Mesenteric fat pad (tissue), 1 donor: ENCODE data around the gene PC. TPM values are rescaled to one million over a fixed set of nuclear protein-coding genes. Genes with fewer than 3 reads are reported as not detected.
"Not testable (repeated sequence)": the region's sequence is repeated elsewhere in the genome, so short reads cannot be mapped to it uniquely, and the experiment has no call there.

Experiments used
- DNase-seq: peaks from one replicate; pipeline ENCODE4 v3.0.0-alpha.2; 2020; ENCODE audit warnings: low spot score
- long read RNA-seq: library from polyadenylated mRNA; unstranded; transcript quantifications from one replicate; pipeline ENCODE4 v2.0.0, GENCODE V29; 2020
- total RNA-seq: library from RNA; stranded (reverse); fragmentation: NEBNext Ultra II Directional; extraction: Animal tissue kit (Norgen Biotek cat#: 25700); gene quantifications from one replicate; pipeline ENCODE4 v1.2.1, GENCODE V29; 2021
- donor health status: DM: yes; HTN: yes; CAD: no.

Gene PC, protein sequence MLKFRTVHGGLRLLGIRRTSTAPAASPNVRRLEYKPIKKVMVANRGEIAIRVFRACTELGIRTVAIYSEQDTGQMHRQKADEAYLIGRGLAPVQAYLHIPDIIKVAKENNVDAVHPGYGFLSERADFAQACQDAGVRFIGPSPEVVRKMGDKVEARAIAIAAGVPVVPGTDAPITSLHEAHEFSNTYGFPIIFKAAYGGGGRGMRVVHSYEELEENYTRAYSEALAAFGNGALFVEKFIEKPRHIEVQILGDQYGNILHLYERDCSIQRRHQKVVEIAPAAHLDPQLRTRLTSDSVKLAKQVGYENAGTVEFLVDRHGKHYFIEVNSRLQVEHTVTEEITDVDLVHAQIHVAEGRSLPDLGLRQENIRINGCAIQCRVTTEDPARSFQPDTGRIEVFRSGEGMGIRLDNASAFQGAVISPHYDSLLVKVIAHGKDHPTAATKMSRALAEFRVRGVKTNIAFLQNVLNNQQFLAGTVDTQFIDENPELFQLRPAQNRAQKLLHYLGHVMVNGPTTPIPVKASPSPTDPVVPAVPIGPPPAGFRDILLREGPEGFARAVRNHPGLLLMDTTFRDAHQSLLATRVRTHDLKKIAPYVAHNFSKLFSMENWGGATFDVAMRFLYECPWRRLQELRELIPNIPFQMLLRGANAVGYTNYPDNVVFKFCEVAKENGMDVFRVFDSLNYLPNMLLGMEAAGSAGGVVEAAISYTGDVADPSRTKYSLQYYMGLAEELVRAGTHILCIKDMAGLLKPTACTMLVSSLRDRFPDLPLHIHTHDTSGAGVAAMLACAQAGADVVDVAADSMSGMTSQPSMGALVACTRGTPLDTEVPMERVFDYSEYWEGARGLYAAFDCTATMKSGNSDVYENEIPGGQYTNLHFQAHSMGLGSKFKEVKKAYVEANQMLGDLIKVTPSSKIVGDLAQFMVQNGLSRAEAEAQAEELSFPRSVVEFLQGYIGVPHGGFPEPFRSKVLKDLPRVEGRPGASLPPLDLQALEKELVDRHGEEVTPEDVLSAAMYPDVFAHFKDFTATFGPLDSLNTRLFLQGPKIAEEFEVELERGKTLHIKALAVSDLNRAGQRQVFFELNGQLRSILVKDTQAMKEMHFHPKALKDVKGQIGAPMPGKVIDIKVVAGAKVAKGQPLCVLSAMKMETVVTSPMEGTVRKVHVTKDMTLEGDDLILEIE
- 220 TPM for total RNA-seq
- long read RNA-seq, full-length matches to known transcripts: 47 of 161 reads
- long read RNA-seq, partial matches to known transcripts: 91 of 161 reads
- long read RNA-seq, other reads (novel, unspliced or antisense): 23 of 161 reads

DNA sequence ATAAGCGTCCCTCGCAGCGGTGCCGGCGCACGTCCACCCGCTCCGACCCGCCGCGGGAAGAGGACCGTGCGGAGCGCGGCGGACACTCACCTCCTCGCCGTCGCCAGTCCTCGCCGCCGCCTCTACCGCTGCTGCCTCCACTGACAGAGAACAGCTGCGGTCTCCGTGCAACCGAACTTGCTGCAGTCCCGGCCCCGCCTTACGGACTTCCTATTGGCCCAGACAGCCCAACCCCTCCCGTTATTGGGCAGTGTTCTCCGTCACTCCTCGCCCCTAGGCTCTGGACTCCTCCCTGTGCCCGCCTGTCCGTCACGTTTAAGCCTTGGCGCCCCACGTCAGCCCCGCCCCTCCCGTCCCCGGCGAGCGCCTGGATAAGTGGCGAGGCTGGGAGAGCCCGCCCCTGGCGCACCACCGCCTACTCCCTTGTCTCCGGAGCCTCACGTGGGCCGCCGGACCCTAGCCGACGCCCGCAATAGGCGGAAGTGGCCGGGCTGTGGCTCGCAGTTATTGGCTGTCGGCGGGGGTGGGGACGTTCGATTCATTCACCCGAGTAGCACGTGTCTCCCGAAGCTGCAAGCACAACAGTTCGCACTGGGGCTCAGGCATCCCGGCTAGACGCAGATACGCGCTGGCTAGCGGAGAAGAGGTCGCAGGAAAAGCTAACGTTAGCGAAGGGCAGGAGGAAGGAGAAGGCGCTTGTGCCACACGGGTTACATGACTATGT, at the start of gene PC:
Gene PC, minus strand, starts transcription at position 152 of the 724 bp plus-strand sequence. CDS start 86,224 bp downstream, outside the sequence.
- DNase-seq: peak; percentile 99

DNA sequence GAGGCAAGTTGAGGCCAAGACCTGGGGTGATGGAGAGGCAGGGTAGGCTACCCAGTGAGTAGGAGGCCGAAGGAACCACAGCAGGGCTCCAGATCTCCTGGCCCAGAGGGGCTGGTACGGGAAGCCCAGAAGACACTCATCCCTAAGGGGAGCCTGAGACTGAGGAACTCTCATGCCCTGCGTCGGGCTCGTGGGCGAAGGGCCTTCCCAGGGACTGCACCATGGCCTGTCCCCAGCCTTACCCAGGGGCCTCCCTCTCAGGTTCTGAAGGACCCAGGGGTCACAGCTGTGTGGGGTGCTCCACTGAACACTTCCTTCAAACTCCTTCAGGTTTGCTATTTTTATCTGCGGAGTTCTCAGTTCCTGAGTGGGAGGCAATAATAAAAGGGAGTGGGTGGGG, 48.9 kb upstream of the PC start:
- DNase-seq: no peak

DNA sequence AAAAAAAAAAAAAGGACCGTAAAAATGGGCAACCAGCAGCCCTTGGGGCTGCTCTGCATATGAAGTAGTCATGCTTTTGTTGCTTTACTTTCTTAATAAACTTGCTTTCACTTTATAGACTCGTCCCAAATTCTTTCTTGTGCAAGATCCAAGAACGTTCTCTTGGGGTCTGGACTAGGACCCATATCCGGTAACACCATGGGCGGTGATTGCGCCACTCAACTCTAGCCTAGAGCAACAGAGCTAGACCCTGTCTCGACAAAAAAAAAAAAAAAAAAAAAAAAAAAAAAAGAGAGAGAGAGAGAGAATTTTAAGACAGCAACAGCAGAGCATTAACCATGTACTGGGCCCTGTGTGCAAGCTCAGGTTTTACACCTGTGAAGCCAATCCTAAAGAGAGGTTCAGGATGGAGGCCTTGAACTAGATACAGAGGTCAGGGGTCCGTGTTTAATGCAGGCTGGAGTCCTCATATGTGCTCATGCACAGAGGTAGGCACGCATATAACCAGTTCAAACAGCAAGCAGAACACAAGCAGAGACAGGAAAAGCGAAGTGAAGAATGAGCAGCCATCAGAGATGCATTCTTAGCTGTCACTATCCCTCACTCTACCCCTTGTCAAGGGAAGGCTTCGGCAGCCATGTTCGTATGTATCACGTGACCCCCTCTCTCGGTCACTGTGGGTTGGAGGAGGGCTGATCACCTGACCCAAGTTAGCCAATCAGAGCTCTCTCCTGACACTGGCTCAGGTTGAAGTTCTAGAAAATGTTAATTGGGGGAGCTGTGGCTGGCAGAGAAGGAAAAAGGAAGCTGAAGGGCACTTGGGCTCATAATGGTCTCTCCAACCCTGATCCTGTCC, 48.1 kb upstream of the PC start:
- DNase-seq: no peak

DNA sequence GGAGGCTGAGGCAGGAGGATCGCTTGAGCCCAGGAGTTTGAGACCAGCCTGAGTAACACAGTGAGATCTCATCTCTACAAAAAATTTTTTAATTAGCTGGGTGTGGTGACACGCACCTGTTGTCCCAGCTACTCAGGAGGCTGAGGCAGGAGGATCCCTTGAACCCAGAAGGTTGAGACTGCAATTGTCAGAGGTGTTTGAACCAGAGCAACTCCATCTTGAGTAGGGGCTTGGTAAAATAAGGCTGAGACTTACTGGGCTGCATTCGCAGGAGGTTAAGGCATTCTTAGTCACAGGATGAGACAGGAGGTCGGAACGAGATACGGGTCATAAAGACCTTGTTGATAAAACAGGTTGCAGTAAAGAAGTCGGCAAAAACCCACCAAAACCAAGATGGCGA, 47.0 kb upstream of the PC start:
- DNase-seq: not testable (repeated sequence)

DNA sequence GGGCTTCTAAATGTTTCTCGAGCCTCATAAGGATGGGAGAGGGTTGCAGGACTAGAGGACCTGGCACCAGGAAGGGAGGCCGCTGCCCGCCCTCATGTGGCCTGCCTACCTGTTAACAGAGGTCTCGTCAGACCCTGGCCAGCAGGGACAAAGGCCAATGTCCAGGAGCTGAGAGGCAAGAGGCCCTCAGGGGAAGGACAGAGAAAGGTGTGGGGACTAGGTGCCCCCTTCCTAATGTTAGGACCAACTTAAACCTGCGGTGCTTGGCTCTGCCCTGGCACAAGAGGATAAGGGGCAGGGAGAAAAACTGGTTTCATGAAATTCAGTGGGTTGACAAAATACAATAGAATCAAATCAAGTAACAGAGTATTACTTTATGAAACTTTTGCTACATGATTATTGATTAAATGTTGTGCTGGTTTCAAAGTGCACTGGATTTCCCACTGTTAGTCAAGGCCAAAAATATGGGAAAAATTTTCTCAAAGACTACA, 44.8 kb upstream of the PC start:
- DNase-seq: no peak

DNA sequence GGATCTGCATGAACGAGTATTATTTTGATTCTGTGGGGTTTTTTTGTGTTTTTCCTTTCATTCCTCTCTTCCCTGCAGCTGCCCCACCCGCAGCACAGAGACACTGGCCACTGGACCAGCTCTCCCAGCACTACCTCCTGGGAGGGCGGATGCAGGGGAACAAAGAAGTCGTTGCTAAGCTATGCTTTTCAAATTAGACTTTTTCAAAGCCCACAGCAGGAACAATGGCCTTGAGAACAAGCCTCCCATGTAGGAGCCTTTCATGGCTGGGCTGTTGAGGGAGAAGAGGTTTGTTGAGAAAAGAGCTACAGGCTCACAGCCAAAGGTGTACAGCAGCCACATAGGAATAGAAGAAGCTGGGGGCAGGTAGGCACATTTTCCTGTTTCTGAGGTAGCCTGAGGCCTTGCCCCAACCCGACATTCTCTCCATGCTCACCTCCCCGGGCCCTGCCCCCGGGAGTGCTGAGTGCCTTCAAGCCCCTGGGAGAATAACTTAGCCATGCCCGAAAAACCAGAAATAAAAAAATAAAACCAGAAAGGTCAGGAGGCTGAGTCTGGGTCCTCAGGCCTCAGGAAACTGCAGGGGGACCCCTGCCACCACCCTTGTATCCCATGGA, 44.2 kb upstream of the PC start:
- no peak for DNase-seq

DNA sequence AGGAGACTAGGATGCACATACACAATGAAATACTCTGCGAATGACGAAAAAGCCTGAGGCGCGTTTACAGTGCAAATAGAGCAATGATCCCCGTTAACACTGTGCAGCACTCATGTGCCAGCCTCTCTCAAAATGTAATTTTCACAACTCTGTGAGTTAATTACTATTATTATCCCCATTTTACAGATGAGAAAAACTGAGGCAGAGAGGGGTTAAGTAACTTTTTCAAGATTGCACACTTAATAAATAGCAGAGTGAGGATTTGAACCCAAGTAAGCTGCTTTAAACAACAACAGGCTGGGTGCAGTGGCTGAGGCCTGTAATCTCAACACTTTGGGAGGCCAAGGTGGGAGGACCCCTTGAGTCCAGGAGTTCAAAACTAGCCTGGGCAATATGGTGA, 43.1 kb upstream of the PC start:
- DNase-seq: no peak

DNA sequence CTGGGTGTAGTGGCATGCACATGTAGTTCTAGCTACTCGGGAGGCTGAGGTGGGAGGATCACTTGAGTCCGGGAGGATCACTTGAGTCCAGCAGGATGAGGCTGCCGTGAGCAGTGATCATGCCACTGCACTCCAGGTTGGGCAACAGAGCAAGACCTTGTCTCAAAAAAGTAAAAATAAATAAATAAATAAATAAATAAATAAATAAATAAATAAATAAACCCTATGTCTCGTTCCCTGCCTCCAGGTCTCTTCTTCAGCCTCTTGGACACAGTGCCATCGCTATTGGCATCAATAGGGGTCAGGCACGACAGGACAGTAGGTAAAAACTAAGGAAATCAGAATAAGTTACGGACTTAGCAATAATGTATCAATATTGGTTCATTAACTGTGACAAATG, 41.4 kb upstream of the PC start:
- DNase-seq: no peak

DNA sequence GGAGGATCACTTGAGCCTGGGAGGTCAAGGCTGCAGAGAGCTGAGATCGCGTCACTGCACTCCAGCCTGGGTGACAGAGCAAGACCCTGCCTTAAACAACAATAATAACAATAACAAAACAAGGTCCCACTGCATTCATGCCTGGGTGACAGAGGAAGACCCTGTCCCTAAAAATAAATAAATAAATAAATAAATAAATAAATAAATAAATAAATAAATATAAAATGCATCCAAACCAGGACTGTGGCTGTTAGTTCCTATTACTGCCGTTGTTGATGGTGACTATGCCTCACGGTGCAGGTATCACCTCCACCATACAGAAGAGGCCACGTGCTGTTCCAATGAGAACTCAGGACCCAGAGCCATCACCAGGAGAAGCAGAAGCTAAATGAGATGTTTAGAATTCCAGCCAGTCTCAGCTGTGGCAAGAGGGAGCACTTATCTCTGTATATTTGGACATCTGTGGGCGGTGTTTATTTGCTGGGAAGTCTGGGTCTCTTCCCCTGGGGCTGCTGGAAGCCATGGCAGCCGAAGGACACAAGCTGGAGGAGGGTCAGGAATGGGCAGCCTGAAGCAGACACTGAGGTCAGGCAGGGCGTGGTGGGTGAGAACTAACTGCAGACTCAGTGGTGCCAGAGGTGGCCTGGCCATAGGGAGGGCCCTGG, 38.6 kb upstream of the PC start:
- DNase-seq: no peak

DNA sequence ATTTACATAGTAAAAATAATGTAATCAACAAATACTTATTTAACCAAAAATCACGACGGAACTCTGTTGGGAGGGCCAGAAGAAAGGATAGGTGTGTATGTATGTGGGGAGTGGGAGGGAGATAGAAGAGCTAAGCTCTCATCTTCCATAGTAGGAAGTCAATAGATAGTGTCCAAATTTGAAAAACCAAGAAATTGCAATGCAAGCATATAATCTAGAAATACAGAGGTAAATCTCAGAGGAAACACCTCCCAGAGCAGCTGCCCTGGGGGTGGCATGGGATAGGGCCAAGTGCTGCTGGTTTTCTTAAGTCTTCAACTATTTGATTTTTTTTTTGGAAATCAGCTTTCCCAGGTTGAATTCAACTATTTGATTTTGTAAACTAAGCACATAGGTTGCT, 33.9 kb upstream of the PC start:
- DNase-seq: no peak

DNA sequence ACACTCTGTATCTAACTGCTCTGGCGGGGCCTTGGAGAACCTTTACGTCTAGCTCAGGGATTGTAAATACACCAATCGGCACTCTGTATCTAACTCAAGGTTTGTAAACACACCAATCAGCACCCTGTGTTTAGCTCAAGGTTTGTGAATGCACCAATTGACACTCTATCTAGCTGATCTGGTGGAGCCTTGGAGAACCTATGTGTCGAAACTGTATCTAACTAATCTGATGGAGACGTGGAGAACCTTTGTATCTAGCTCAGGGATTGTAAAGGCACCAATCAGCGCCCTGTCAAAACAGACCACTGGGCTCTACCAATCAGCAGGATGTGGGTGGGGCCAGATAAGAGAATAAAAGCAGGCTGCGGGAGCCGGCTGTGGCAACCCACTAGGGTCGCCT, 31.2 kb upstream of the PC start:
- not testable (repeated sequence) for DNase-seq

DNA sequence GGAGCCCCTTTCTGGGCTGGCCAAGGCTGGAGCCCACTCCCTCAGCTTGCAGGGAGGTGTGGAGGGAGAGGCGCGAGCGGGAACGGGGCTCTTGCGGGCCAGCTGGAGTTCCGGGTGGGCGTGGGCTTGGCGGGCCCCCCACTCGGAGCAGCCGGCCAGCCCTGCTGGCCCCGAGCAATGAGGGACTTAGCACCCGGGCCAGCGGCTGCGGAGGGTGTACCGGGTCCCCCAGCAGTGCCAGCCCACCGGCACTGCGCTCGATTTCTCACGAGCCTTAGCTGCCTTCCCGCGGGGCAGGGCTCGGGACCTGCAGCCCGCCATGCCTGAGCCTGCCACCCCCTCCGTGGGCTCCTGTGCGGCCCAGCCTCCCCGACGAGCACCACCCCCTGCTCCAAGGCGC, 30.6 kb upstream of the PC start:
- not testable (repeated sequence) for DNase-seq

DNA sequence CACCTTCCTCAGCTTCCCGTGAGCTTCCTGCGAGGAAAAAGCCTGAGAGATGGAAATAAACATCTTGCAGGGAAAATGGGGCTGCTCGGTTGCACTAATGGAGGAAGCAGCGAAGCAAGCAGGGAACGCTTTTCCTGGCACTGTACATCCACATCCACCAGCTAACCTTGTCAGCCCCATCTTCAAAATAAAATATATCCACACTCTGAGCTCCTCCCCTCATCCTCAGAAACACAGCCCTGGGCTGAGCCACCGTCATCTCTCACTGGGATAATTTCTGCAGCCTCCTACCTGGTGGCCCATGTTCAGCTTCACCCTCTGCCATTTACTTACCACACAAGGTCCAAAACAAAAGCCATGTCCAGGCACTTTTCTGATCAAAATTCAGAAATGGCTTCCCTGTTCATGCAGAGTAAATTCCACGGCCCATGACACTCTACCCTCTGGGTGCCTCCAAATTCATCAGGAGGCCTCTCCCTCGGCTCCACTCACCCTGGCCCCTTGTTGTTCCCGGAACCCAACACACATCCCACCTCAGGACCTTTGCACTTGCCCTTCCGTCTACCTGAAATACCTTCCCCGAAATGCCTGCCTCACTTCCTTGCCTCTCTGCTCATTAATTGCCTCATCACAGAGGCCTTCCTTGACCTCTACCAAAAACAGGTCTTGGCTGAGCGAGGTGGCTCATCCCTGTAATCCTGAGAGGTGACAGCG, 29.9 kb upstream of the PC start:
- no peak for DNase-seq

DNA sequence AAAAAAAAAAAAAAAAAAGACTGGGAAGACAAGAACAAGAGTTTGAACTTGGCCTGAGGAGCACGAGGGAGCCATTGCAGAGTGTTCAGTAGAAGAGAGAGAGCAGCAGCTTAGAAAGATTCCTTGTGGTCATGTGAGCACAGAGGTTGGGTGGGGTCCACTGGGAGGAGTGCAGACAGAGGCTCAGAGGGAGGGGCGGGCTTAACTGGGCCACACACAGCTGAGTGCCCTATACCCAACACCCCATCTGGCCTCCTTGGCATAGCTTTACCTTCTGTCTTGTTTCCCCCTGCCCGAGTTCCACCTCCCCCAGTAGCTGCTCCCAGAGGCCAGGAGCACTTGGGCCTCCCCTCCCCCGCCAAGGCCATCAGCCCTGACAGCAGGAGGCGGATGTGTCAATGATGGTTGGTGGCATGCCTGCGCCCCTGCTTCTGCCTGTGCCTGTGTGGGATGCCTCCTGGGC, 29.0 kb upstream of the PC start:
- DNase-seq: no peak

DNA sequence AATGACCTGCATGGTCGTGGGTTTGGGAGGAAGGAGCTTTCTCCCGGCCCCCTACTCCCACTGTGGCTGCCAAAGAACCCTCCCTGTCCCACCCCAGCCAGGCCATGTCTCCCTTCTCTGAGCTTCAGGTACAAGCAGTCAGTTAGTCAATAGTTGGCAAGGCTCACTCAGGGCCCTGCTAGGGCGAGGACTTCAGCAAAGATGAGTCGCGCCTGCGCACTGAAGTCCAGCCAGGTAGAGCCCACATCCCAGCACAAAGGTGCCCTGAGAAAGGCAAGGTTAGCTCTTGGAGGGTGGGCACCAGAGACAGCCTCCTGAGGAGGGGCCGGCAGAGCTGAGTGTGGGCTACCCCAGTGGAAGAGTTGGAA, 28.0 kb upstream of the PC start:
- DNase-seq: no peak

DNA sequence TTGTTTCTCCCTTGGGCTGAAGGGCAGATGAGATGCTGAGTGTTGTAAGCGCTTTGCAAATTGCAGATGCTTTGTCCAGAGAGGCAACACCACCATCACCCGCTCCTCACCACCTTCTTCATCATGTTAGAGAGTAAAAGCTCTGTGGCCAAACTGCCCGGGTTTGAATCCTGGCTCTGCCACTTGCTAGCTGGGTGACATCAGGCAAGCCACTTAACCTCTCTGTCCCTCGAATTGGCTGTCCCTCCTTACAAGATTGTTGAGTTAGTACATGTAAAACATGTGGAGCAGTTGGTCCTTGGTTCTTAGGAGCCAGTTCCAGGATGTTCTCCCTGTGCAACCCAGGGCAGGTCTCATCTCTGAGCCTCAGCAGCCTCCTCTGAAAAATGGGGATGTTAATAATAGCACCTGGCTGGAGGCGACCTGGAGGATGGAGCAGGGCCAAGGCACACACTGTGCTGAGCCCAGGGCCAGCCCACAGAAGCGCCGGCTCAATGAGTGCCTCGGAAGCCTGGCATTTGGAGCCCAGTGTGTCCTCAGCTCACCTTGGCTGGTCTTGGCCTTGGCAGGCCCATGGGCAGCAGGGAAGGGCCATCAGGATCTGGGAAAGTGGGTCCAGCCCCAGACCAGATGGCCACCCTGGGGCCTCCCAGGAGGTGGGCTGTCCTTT, 27.5 kb upstream of the PC start:
- DNase-seq: no peak

DNA sequence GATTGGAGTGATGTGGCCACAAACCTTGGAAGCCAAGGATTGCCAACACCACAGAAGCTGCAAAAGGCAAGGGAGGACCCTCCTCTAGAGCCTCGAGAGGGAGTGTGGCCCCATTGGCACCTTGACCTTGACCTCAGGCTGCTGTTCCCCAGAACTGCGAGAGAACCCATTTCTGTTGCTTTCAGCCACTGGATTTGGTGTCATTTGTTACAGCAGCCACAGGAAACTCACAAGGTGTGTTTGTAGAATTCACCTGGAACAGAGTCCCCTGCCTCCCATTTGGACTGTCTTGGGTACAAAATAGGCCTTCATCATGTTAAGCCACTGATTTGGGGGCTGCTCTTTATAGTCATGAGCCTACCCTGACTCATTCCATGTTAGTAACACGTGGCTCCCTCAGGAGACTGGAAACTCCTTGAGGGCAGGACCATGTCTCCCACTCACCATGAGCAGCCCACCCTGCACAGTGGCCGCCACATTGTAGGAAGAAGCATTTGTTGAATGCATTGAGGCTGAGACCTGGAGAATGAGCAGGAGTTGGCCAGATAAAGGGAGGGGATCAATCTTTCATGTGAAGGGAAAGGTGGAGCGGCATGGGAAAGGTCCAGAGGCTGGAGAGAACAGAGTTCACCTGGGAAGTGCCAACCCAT, 25.2 kb upstream of the PC start:
- DNase-seq: no peak
